Fibroblast of the aortic adventitia (primary cell): ENCODE results near the gene CBLL1. TPM values are rescaled to one million over a fixed set of nuclear protein-coding genes. Genes with fewer than 3 reads are reported as not detected.
A peak's percentile ranks its signal among the peaks of the same experiment; 100 is the strongest.

Source experiments
- DNase-seq: peaks from one replicate; pipeline ENCODE4 v3.0.0-alpha.2; 2010; ENCODE audit warnings: low read depth
- H3K4me3 ChIP-seq: 2 replicates; pipeline ENCODE4 v1.5.1; 2011; ENCODE audit warnings: low read depth, mild to moderate bottlenecking, control low read depth, low read length, moderate library complexity
- CTCF ChIP-seq: IDR thresholded peaks from 2 replicates; pipeline ENCODE4 v1.5.1; 2011; ENCODE audit warnings: mild to moderate bottlenecking, low read length, control low read depth, inconsistent platforms; ENCODE audit not compliant: insufficient read depth
- total RNA-seq: library from RNA; depleted of rRNA; stranded (reverse); fragments of >200 nt; gene quantifications from 2 replicates; pipeline ENCODE4 v1.2.3, GENCODE V29; 2012; ENCODE audit warnings: low replicate concordance

The CBLL1 gene
- total RNA-seq, 1 donor = 32.0 TPM

GRCh38 chr7:107718456-107719193 lies 25.3 kb upstream of the CBLL1 start:
- no peak overlapping the region for H3K4me3 ChIP-seq
- TF ChIP-seq CTCF = no peak

GRCh38 chr7:107721286-107721685 lies 22.7 kb upstream of the CBLL1 start:
- TF ChIP-seq CTCF = no peak
- no peak overlapping the region for H3K4me3 ChIP-seq
- no peak for DNase-seq

More at GRCh38 chr7:107718456-107719193, 25.3 kb upstream of the CBLL1 start:
- DNase-seq = no peak

GRCh38 chr7:107723255-107723654 lies 20.7 kb upstream of the CBLL1 start:
- TF ChIP-seq CTCF = no peak
- H3K4me3 ChIP-seq = no peak overlapping the region
- no peak for DNase-seq

GRCh38 chr7:107725138-107725740 lies 18.7 kb upstream of the CBLL1 start:
- TF ChIP-seq CTCF = peak; percentile 61
- peak; percentile 83 for DNase-seq
- no peak overlapping the region for H3K4me3 ChIP-seq

GRCh38 chr7:107726356-107727130 lies 17.4 kb upstream of the CBLL1 start:
- no peak overlapping the region for H3K4me3 ChIP-seq
- TF ChIP-seq CTCF = no peak
- no peak for DNase-seq

GRCh38 chr7:107728276-107728675 lies 15.7 kb upstream of the CBLL1 start:
- TF ChIP-seq CTCF = no peak
- no peak overlapping the region for H3K4me3 ChIP-seq
- peak; percentile 16 for DNase-seq
